GM23338 (cell line): ENCODE measurements around the gene FXYD7. TPM values are rescaled to one million over a fixed set of nuclear protein-coding genes. Genes with fewer than 3 reads are reported as not detected.

Experiments used
- ATAC-seq: fragments of 200-7000 bp; cut with Tn5 transposase; 3 replicates; pipeline ENCODE4 v1.9.1; 2020
- DNase-seq: peaks from one replicate; pipeline ENCODE4 v3.0.0-alpha.2; 2015; ENCODE audit warnings: low spot score
- H2AFZ ChIP-seq: fragments of 200-600 bp; sonication (generic); 2 replicates; pipeline ENCODE4 v1.8.0; 2016; ENCODE audit warnings: antibody characterized with exemption, mild to moderate bottlenecking, moderate library complexity
- H3F3A ChIP-seq: fragments of 200-600 bp; sonication (generic); replicated peaks from 2 replicates; pipeline ENCODE4 v1.8.0; 2017; ENCODE audit warnings: antibody characterized with exemption, mixed run types, low read depth
- H3K27ac ChIP-seq: fragments of 200-600 bp; sonication (generic); 2 replicates; pipeline ENCODE4 v1.6.1; 2016; ENCODE audit warnings: low read depth
- H3K27me3 ChIP-seq: fragments of 200-600 bp; sonication (generic); 2 replicates; pipeline ENCODE4 v1.8.0; 2016; ENCODE audit warnings: mild to moderate bottlenecking, mixed run types, moderate library complexity; ENCODE audit not compliant: insufficient read depth
- H3K36me3 ChIP-seq: fragments of 200-600 bp; sonication (generic); 2 replicates; pipeline ENCODE4 v1.8.0; 2016; ENCODE audit warnings: mild to moderate bottlenecking; ENCODE audit not compliant: insufficient read depth
- H3K4me1 ChIP-seq: fragments of 200-600 bp; sonication (generic); 2 replicates; pipeline ENCODE4 v1.8.0; 2016; ENCODE audit warnings: mild to moderate bottlenecking, moderate library complexity; ENCODE audit not compliant: insufficient read depth
- H3K4me2 ChIP-seq: fragments of 200-600 bp; sonication (generic); 2 replicates; pipeline ENCODE4 v1.7.1; 2017; ENCODE audit warnings: mixed run types
- H3K4me3 ChIP-seq: fragments of 200-600 bp; sonication (generic); 2 replicates; pipeline ENCODE4 v1.6.1; 2016; ENCODE audit warnings: mixed run types
- H3K79me2 ChIP-seq: fragments of 200-600 bp; sonication (generic); replicated peaks from 2 replicates; pipeline ENCODE4 v1.8.0; 2017; ENCODE audit warnings: mild to moderate bottlenecking; ENCODE audit not compliant: insufficient read depth
- H3K9me2 ChIP-seq: fragments of 200-600 bp; sonication (generic); 2 replicates; pipeline ENCODE4 v1.8.0; 2017; ENCODE audit not compliant: insufficient read depth
- H4K20me1 ChIP-seq: fragments of 200-600 bp; sonication (generic); replicated peaks from 2 replicates; pipeline ENCODE4 v1.8.0; 2017; ENCODE audit warnings: mild to moderate bottlenecking; ENCODE audit not compliant: insufficient read depth
- H3K27ac Mint-ChIP-seq: 2 replicates; pipeline ENCODE4 v1.8.0; 2020; ENCODE audit warnings: inconsistent platforms, mild to moderate bottlenecking, moderate library complexity, mixed read lengths
- H3K27me3 Mint-ChIP-seq: 3 replicates; pipeline ENCODE4 v1.8.0; 2022; ENCODE audit warnings: low read depth, mild to moderate bottlenecking, moderate library complexity, mixed read lengths, inconsistent platforms; ENCODE audit not compliant: insufficient read depth, poor library complexity
- H3K36me3 Mint-ChIP-seq: 3 replicates; pipeline ENCODE4 v1.8.0; 2021; ENCODE audit warnings: low read depth, mild to moderate bottlenecking, inconsistent platforms, moderate library complexity, mixed read lengths
- H3K4me1 Mint-ChIP-seq: 3 replicates; pipeline ENCODE4 v1.8.0; 2020; ENCODE audit warnings: mild to moderate bottlenecking, inconsistent platforms, mixed read lengths
- H3K4me3 Mint-ChIP-seq: 3 replicates; pipeline ENCODE4 v1.8.0; 2021; ENCODE audit warnings: moderate library complexity, mild to moderate bottlenecking, inconsistent platforms, mixed read lengths
- H3K9me3 Mint-ChIP-seq: 3 replicates; pipeline ENCODE4 v1.8.0; 2020; ENCODE audit warnings: moderate library complexity, mild to moderate bottlenecking, inconsistent platforms, mixed read lengths
- JUNB ChIP-seq: IDR thresholded peaks from one replicate; pipeline ENCODE4 v1.6.1; 2016; ENCODE audit warnings: antibody characterized with exemption; ENCODE audit not compliant: unreplicated experiment
- POLR2AphosphoS5 ChIP-seq: IDR thresholded peaks from 2 replicates; pipeline ENCODE4 v1.6.1; 2016; ENCODE audit warnings: antibody characterized with exemption, low read depth
- polyA plus RNA-seq: library from polyadenylated mRNA; unstranded; fragments of >200 nt; fragmentation: Nextera tagmentation; extraction: Ambion mirVana; gene quantifications from 2 replicates; pipeline ENCODE4 v1.2.1, GENCODE V29; 2016
- total RNA-seq: library from RNA; depleted of rRNA; stranded (reverse); fragments of >200 nt; shearing (Covaris generic); gene quantifications from 2 replicates; pipeline ENCODE4 v1.2.3, GENCODE V29; 2014
- TF ChIP-seq, protein P1 (sequence below): IDR thresholded peaks from 2 replicates; pipeline ENCODE4 v1.6.1; 2016; ENCODE audit warnings: antibody characterized with exemption
- TF ChIP-seq, protein P2 (sequence below): IDR thresholded peaks from one replicate; pipeline ENCODE4 v1.6.1; 2018; ENCODE audit warnings: antibody characterized with exemption; ENCODE audit not compliant: unreplicated experiment
- TF ChIP-seq, protein P3 (sequence below): fragments of 250-450 bp; sonication (Bioruptor Pico); IDR thresholded peaks from 2 replicates; pipeline ENCODE4 v1.5.0; 2020; ENCODE audit warnings: mild to moderate bottlenecking, moderate library complexity

Gene FXYD7
- total and polyA plus RNA-seq, 2 experiments from 2014 or later, result 9.6 to 44.0 TPM

DNA sequence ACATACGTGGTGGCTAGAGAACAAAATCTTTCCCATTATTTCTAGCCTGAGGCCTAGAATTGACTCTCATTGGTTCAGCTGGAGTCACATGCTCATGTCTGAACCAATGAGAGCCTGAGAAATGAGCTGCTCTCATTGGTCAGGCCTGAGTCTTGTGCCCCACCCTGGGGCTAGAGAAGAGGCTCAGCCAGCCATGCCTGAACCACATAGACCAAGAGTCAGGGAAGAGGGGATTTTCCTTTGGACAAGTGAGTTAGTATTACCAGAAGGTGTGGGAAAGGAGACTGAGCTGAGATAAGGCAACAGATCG is 18.3 kb downstream of the FXYD7 start:
- Histone ChIP-seq H3K4me2 (no peak overlapping the region), H3K4me3 (no peak overlapping the region), H4K20me1 (peaks cover 14% of the 10 kb centered on the region; the same call in 1 of the 2 replicates), H3K4me1 (0 out of 2 replicates have a peak, but pooled peaks cover under 1% of the 10 kb centered on the region), H3K36me3 (peaks cover 63% of the 10 kb centered on the region), H3K79me2 (peaks cover under 1% of the 10 kb centered on the region), H2AFZ (no peak overlapping the region), H3K27me3 (no peaks in the 10 kb centered on the region), H3K27ac (no peak overlapping the region), H3F3A (0 out of 2 replicates have a peak, but pooled peaks cover under 1% of the 10 kb centered on the region), H3K9me2 (no peaks in the 10 kb centered on the region)
- no peak overlapping the region for H3K27ac Mint-ChIP-seq
- peaks cover 3% of the 10 kb centered on the region for H3K27me3 Mint-ChIP-seq
- TF ChIP-seq POLR2AphosphoS5, result no peak
- TF ChIP-seq, protein P1, sequence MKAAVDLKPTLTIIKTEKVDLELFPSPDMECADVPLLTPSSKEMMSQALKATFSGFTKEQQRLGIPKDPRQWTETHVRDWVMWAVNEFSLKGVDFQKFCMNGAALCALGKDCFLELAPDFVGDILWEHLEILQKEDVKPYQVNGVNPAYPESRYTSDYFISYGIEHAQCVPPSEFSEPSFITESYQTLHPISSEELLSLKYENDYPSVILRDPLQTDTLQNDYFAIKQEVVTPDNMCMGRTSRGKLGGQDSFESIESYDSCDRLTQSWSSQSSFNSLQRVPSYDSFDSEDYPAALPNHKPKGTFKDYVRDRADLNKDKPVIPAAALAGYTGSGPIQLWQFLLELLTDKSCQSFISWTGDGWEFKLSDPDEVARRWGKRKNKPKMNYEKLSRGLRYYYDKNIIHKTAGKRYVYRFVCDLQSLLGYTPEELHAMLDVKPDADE, result no peak
- no peak for TF ChIP-seq JUNB
- TF ChIP-seq, protein P2, sequence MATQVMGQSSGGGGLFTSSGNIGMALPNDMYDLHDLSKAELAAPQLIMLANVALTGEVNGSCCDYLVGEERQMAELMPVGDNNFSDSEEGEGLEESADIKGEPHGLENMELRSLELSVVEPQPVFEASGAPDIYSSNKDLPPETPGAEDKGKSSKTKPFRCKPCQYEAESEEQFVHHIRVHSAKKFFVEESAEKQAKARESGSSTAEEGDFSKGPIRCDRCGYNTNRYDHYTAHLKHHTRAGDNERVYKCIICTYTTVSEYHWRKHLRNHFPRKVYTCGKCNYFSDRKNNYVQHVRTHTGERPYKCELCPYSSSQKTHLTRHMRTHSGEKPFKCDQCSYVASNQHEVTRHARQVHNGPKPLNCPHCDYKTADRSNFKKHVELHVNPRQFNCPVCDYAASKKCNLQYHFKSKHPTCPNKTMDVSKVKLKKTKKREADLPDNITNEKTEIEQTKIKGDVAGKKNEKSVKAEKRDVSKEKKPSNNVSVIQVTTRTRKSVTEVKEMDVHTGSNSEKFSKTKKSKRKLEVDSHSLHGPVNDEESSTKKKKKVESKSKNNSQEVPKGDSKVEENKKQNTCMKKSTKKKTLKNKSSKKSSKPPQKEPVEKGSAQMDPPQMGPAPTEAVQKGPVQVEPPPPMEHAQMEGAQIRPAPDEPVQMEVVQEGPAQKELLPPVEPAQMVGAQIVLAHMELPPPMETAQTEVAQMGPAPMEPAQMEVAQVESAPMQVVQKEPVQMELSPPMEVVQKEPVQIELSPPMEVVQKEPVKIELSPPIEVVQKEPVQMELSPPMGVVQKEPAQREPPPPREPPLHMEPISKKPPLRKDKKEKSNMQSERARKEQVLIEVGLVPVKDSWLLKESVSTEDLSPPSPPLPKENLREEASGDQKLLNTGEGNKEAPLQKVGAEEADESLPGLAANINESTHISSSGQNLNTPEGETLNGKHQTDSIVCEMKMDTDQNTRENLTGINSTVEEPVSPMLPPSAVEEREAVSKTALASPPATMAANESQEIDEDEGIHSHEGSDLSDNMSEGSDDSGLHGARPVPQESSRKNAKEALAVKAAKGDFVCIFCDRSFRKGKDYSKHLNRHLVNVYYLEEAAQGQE, result no peak
- TF ChIP-seq, protein P3, sequence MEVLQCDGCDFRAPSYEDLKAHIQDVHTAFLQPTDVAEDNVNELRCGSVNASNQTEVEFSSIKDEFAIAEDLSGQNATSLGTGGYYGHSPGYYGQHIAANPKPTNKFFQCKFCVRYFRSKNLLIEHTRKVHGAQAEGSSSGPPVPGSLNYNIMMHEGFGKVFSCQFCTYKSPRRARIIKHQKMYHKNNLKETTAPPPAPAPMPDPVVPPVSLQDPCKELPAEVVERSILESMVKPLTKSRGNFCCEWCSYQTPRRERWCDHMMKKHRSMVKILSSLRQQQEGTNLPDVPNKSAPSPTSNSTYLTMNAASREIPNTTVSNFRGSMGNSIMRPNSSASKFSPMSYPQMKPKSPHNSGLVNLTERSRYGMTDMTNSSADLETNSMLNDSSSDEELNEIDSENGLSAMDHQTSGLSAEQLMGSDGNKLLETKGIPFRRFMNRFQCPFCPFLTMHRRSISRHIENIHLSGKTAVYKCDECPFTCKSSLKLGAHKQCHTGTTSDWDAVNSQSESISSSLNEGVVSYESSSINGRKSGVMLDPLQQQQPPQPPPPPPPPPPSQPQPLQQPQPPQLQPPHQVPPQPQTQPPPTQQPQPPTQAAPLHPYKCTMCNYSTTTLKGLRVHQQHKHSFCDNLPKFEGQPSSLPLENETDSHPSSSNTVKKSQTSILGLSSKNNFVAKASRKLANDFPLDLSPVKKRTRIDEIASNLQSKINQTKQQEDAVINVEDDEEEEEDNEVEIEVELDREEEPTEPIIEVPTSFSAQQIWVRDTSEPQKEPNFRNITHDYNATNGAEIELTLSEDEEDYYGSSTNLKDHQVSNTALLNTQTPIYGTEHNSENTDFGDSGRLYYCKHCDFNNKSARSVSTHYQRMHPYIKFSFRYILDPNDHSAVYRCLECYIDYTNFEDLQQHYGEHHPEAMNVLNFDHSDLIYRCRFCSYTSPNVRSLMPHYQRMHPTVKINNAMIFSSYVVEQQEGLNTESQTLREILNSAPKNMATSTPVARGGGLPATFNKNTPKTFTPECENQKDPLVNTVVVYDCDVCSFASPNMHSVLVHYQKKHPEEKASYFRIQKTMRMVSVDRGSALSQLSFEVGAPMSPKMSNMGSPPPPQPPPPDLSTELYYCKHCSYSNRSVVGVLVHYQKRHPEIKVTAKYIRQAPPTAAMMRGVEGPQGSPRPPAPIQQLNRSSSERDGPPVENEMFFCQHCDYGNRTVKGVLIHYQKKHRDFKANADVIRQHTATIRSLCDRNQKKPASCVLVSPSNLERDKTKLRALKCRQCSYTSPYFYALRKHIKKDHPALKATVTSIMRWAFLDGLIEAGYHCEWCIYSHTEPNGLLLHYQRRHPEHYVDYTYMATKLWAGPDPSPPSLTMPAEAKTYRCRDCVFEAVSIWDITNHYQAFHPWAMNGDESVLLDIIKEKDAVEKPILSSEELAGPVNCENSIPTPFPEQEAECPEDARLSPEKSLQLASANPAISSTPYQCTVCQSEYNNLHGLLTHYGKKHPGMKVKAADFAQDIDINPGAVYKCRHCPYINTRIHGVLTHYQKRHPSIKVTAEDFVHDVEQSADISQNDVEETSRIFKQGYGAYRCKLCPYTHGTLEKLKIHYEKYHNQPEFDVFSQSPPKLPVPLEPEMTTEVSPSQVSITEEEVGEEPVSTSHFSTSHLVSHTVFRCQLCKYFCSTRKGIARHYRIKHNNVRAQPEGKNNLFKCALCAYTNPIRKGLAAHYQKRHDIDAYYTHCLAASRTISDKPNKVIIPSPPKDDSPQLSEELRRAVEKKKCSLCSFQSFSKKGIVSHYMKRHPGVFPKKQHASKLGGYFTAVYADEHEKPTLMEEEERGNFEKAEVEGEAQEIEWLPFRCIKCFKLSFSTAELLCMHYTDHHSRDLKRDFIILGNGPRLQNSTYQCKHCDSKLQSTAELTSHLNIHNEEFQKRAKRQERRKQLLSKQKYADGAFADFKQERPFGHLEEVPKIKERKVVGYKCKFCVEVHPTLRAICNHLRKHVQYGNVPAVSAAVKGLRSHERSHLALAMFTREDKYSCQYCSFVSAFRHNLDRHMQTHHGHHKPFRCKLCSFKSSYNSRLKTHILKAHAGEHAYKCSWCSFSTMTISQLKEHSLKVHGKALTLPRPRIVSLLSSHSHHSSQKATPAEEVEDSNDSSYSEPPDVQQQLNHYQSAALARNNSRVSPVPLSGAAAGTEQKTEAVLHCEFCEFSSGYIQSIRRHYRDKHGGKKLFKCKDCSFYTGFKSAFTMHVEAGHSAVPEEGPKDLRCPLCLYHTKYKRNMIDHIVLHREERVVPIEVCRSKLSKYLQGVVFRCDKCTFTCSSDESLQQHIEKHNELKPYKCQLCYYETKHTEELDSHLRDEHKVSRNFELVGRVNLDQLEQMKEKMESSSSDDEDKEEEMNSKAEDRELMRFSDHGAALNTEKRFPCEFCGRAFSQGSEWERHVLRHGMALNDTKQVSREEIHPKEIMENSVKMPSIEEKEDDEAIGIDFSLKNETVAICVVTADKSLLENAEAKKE (CRISPR knock-in tag), result no peak
- peaks cover 3% of the 10 kb centered on the region for H3K4me1 Mint-ChIP-seq
- ATAC-seq (no peak), DNase-seq (no peak)
- peaks cover 14% of the 10 kb centered on the region for H3K9me3 Mint-ChIP-seq
- no peak overlapping the region for H3K4me3 Mint-ChIP-seq
- peaks cover 99% of the 10 kb centered on the region for H3K36me3 Mint-ChIP-seq
